DND-41 (cell line): ENCODE data around the gene SCNM1.
"Not testable (repeated sequence)": the region's sequence is repeated elsewhere in the genome, so short reads cannot be mapped to it uniquely, and the experiment has no call there.

Experiments
- ATAC-seq: fragments of 200-7000 bp; cut with Tn5 transposase; 3 replicates; pipeline ENCODE4 v1.9.1; 2021; ENCODE audit warnings: low read depth; ENCODE audit not compliant: insufficient read depth
- DNase-seq: peaks from one replicate; pipeline ENCODE4 v3.0.0-alpha.2; 2020
- H2AFZ ChIP-seq: 2 replicates; pipeline ENCODE4 v1.6.0; 2012; ENCODE audit warnings: low read depth, low read length
- H3K27ac ChIP-seq: 2 replicates; pipeline ENCODE4 v1.5.1; 2012; ENCODE audit warnings: low read length, inconsistent platforms
- H3K27me3 ChIP-seq: fragments of 200-600 bp; sonication (generic); 2 replicates; pipeline ENCODE4 v1.6.0; 2012; ENCODE audit warnings: low read length, mild to moderate bottlenecking, inconsistent platforms; ENCODE audit not compliant: insufficient read depth, poor library complexity
- H3K36me3 ChIP-seq: 2 replicates; pipeline ENCODE4 v1.5.1; 2012; ENCODE audit warnings: low read length, inconsistent platforms; ENCODE audit not compliant: insufficient read depth
- H3K4me1 ChIP-seq: 2 replicates; pipeline ENCODE4 v1.5.1; 2012; ENCODE audit warnings: mild to moderate bottlenecking, low read length; ENCODE audit not compliant: insufficient read depth
- H3K4me2 ChIP-seq: 2 replicates; pipeline ENCODE4 v1.6.0; 2012; ENCODE audit warnings: mild to moderate bottlenecking, moderate library complexity, low read length, inconsistent platforms; ENCODE audit not compliant: insufficient read depth
- H3K4me3 ChIP-seq, 2 experiments: fragments of 200-600 bp in 1 of 2; shearing (Covaris generic) in 1 of 2; 2 replicates each; pipeline ENCODE4 v1.5.1; 2012 to 2016; ENCODE audit warnings: inconsistent platforms in 2 of 2, low read length in 2 of 2, mild to moderate bottlenecking in 2 of 2, low read depth in 1 of 2, moderate library complexity in 1 of 2
- H3K79me2 ChIP-seq: 2 replicates; pipeline ENCODE4 v1.6.0; 2012; ENCODE audit warnings: low read length, inconsistent platforms; ENCODE audit not compliant: insufficient read depth
- H3K9ac ChIP-seq: 2 replicates; pipeline ENCODE4 v1.6.0; 2012; ENCODE audit warnings: low read depth, mild to moderate bottlenecking, inconsistent platforms, low read length, moderate library complexity
- H3K9me3 ChIP-seq: 2 replicates; pipeline ENCODE4 v1.5.1; 2012; ENCODE audit warnings: low read length, moderate library complexity, mild to moderate bottlenecking, inconsistent platforms; ENCODE audit not compliant: insufficient read depth, severe bottlenecking
- H4K20me1 ChIP-seq: 2 replicates; pipeline ENCODE4 v1.6.0; 2012; ENCODE audit warnings: low read length; ENCODE audit not compliant: insufficient read depth
- CTCF ChIP-seq: IDR thresholded peaks from 2 replicates; pipeline ENCODE4 v1.5.1; 2012; ENCODE audit warnings: borderline replicate concordance, low read length, moderate library complexity, mild to moderate bottlenecking; ENCODE audit not compliant: poor library complexity, severe bottlenecking; ENCODE audit errors: extremely low read depth
- EZH2 ChIP-seq: IDR thresholded peaks from 3 replicates; pipeline ENCODE4 v1.6.1; 2012; ENCODE audit warnings: borderline replicate concordance, low read depth, mild to moderate bottlenecking, moderate library complexity, low read length, inconsistent platforms; ENCODE audit not compliant: severe bottlenecking

Gene SCNM1

GRCh38 chr1:151193856-151194255 is 27.9 kb downstream of the SCNM1 start:
- TF ChIP-seq EZH2: no peak
- TF ChIP-seq CTCF: no peak
- Histone ChIP-seq H3K9ac (no peak overlapping the region), H2AFZ (no peak overlapping the region), H3K27me3 (no peaks in the 10 kb centered on the region), H3K4me3 (no peak overlapping the region), H3K9me3 (no peaks in the 10 kb centered on the region), H3K79me2 (peaks cover 16% of the 10 kb centered on the region), H3K4me1 (peaks cover 27% of the 10 kb centered on the region), H3K36me3 (no peaks in the 10 kb centered on the region; the same call in 1 of the 2 replicates), H3K27ac (no peak overlapping the region), H3K4me2 (no peak overlapping the region), H4K20me1 (peaks cover under 1% of the 10 kb centered on the region; the same call in 1 of the 2 replicates)
- ATAC-seq: no peak
- DNase-seq: no peak

- peaks cover 12% of the 10 kb centered on the region; the same call in 1 of the 2 replicates for H4K20me1 ChIP-seq
- not testable (repeated sequence) for H3K4me2 ChIP-seq, H3K4me3 ChIP-seq, H2AFZ ChIP-seq, H3K36me3 ChIP-seq, H3K27me3 ChIP-seq, H3K9ac ChIP-seq, H3K9me3 ChIP-seq, DNase-seq, H3K27ac ChIP-seq, ATAC-seq
- peaks cover 17% of the 10 kb centered on the region for H3K79me2 ChIP-seq
- H3K4me1 ChIP-seq: peaks cover 29% of the 10 kb centered on the region
Observed at GRCh38 chr1:151194894-151195594, 29.1 kb downstream of the SCNM1 start.

GRCh38 chr1:151196292-151196800 is 30.4 kb downstream of the SCNM1 start:
- H3K27me3 ChIP-seq: no peaks in the 10 kb centered on the region
- DNase-seq (peak; percentile 69), ATAC-seq (0 out of 3 replicates have a peak, but pooled peaks have one; percentile 17)
- H3K79me2 ChIP-seq: peaks cover 29% of the 10 kb centered on the region
- peaks cover 2% of the 10 kb centered on the region for H3K36me3 ChIP-seq
- H3K4me2 ChIP-seq: peak overlapping the region; percentile 28; the same call in 1 of the 2 replicates
- peaks cover 18% of the 10 kb centered on the region; the same call in 1 of the 2 replicates for H4K20me1 ChIP-seq
- H3K4me3 ChIP-seq: no peak overlapping the region
- peaks cover 33% of the 10 kb centered on the region for H3K4me1 ChIP-seq
- H2AFZ ChIP-seq: no peak overlapping the region
- no peaks in the 10 kb centered on the region for H3K9me3 ChIP-seq
- peak; percentile 74 for TF ChIP-seq CTCF
- no peak for TF ChIP-seq EZH2
- no peak overlapping the region for H3K27ac ChIP-seq
- no peak overlapping the region for H3K9ac ChIP-seq

- Histone ChIP-seq H3K27me3 (no peaks in the 10 kb centered on the region), H3K36me3 (peaks cover 16% of the 10 kb centered on the region), H3K9ac (peak overlapping the region; percentile 75), H3K4me1 (peaks cover 37% of the 10 kb centered on the region), H2AFZ (peak overlapping the region; percentile 84), H3K9me3 (no peaks in the 10 kb centered on the region), H3K4me3 (peak overlapping the region; percentile 98), H3K79me2 (peaks cover 44% of the 10 kb centered on the region), H3K27ac (peak overlapping the region; percentile 73), H4K20me1 (peaks cover 26% of the 10 kb centered on the region; the same call in 1 of the 2 replicates), H3K4me2 (peak overlapping the region; percentile 75)
- TF ChIP-seq EZH2 (no peak), CTCF (no peak)
- no peak for DNase-seq
- ATAC-seq: no peak
Observed at GRCh38 chr1:151197863-151198253, 31.9 kb downstream of the SCNM1 start.
